Neuronal stem cell (in vitro differentiated cells): ENCODE data around the gene DIAPH2. TPM values are rescaled to one million over a fixed set of nuclear protein-coding genes. Genes with fewer than 3 reads are reported as not detected.

Experiments
- DNase-seq: peaks from one replicate; pipeline ENCODE4 v3.0.0-alpha.2; 2013; ENCODE audit warnings: low spot score
- H2AFZ ChIP-seq: one replicate; pipeline ENCODE4 v1.6.1; 2013; ENCODE audit warnings: mild to moderate bottlenecking, low read length, inconsistent platforms
- H2AK5ac ChIP-seq: 2 replicates; pipeline ENCODE4 v1.6.1; 2013; ENCODE audit warnings: low read depth, mild to moderate bottlenecking, inconsistent platforms, low read length, moderate library complexity, mixed read lengths
- H2BK120ac ChIP-seq: 2 replicates; pipeline ENCODE4 v1.6.1; 2013; ENCODE audit warnings: low read depth, mild to moderate bottlenecking, inconsistent platforms, low read length, moderate library complexity, mixed read lengths
- H2BK12ac ChIP-seq: one replicate; pipeline ENCODE4 v1.6.1; 2013; ENCODE audit warnings: low read length, inconsistent platforms
- H2BK15ac ChIP-seq: 2 replicates; pipeline ENCODE4 v1.6.1; 2013; ENCODE audit warnings: mild to moderate bottlenecking, low read length, inconsistent platforms, mixed read lengths
- H2BK5ac ChIP-seq: one replicate; pipeline ENCODE4 v1.6.1; 2013; ENCODE audit warnings: inconsistent platforms, mild to moderate bottlenecking, low read length, moderate library complexity
- H3K14ac ChIP-seq: one replicate; pipeline ENCODE4 v1.6.1; 2013; ENCODE audit warnings: low read length, inconsistent platforms
- H3K18ac ChIP-seq: 2 replicates; pipeline ENCODE4 v1.6.1; 2013; ENCODE audit warnings: low read length, inconsistent platforms
- H3K23ac ChIP-seq: 2 replicates; pipeline ENCODE4 v1.6.1; 2013; ENCODE audit warnings: low read depth, mild to moderate bottlenecking, mixed read lengths, low read length, inconsistent platforms; ENCODE audit not compliant: poor library complexity
- H3K27ac ChIP-seq: replicated peaks from 3 replicates; pipeline ENCODE4 v1.5.1; 2013; ENCODE audit warnings: low read length, inconsistent platforms
- H3K27me3 ChIP-seq, 3 experiments: 2 replicates each; pipeline ENCODE4 v1.6.1; 2013; ENCODE audit warnings: low read length in 3 of 3, mild to moderate bottlenecking in 2 of 3, inconsistent platforms in 1 of 3, low read depth in 1 of 3, mixed read lengths in 1 of 3, moderate library complexity in 1 of 3; ENCODE audit not compliant: control insufficient read depth in 3 of 3, insufficient read depth in 3 of 3
- H3K36me3 ChIP-seq, 2 donors: replicated peaks in 1 of 2; 2 replicates each; pipeline ENCODE4 v1.6.1; 2013; ENCODE audit warnings: low read length in 2 of 2; ENCODE audit not compliant: control insufficient read depth in 2 of 2, insufficient read depth in 2 of 2
- H3K4ac ChIP-seq: 2 replicates; pipeline ENCODE4 v1.6.1; 2013; ENCODE audit warnings: inconsistent platforms, mild to moderate bottlenecking, low read length, moderate library complexity
- H3K4me1 ChIP-seq, 2 donors: 1 replicate in 1 of 2; 2 replicates in 1 of 2; pipeline ENCODE4 v1.6.1; 2013; ENCODE audit warnings: low read length in 2 of 2, low read depth in 1 of 2; ENCODE audit not compliant: control insufficient read depth in 2 of 2, insufficient read depth in 1 of 2
- H3K4me2 ChIP-seq: one replicate; pipeline ENCODE4 v1.6.1; 2013; ENCODE audit warnings: mild to moderate bottlenecking, low read length, inconsistent platforms; ENCODE audit not compliant: insufficient read depth, poor library complexity, severe bottlenecking
- H3K4me3 ChIP-seq, 2 donors: 2 replicates each; pipeline ENCODE4 v1.5.1; 2013; ENCODE audit warnings: low read length in 2 of 2, mild to moderate bottlenecking in 2 of 2, inconsistent platforms in 1 of 2, moderate library complexity in 1 of 2
- H3K79me1 ChIP-seq: one replicate; pipeline ENCODE4 v1.6.1; 2013; ENCODE audit warnings: low read depth, mild to moderate bottlenecking, inconsistent platforms, low read length, moderate library complexity
- H3K9ac ChIP-seq: one replicate; pipeline ENCODE4 v1.6.1; 2013; ENCODE audit warnings: mild to moderate bottlenecking, low read depth, low read length, inconsistent platforms; ENCODE audit not compliant: poor library complexity
- H3K9me3 ChIP-seq, 2 donors: replicated peaks in 1 of 2; 2 replicates each; pipeline versions ENCODE3 to v1.6.1; 2013; ENCODE audit warnings: low read length in 2 of 2, mild to moderate bottlenecking in 2 of 2, inconsistent platforms in 1 of 2, low read depth in 1 of 2, mixed read lengths in 1 of 2, moderate library complexity in 1 of 2; ENCODE audit not compliant: control insufficient read depth in 2 of 2, insufficient read depth in 1 of 2
- H4K8ac ChIP-seq: one replicate; pipeline ENCODE4 v1.6.1; 2013; ENCODE audit warnings: low read depth, mild to moderate bottlenecking, inconsistent platforms, low read length, moderate library complexity
- H4K91ac ChIP-seq: one replicate; pipeline ENCODE4 v1.6.1; 2013; ENCODE audit warnings: low read length, low read depth, mild to moderate bottlenecking, inconsistent platforms; ENCODE audit not compliant: poor library complexity
- WGBS, 2 donors: extraction: QIAGEN DNeasy Blood & Tissue Kit; methylation state at CpG; one replicate each; pipeline ENCODE4 v1.1.7; 2013; ENCODE audit warnings: missing lambda C conversion rate in 2 of 2, mixed read lengths in 1 of 2; ENCODE audit not compliant: insufficient read length in 2 of 2, insufficient replicate concordance in 1 of 2; ENCODE audit errors: extremely low coverage in 2 of 2; 5-methylcytosine and 5-hydroxymethylcytosine counted together
- polyA plus RNA-seq, 2 experiments: library from polyadenylated mRNA; stranded (reverse); fragments of 200-250 nt; gene quantifications; one replicate each; pipeline ENCODE4 v1.2.3, GENCODE V29; 2013

DIAPH2 gene
- 4.5 TPM for polyA plus RNA-seq (2013, experiment 1 of 2)
- polyA plus RNA-seq (2013, experiment 2 of 2): 4.5 TPM

- WGBS, 2 donors: no CpG with 5 or more reads among the region's 57 CpGs
- H3K4ac ChIP-seq: no peak within 1 kb of the TSS
- no peak within 1 kb of the TSS for H4K91ac ChIP-seq
- no peak within 1 kb of the TSS for H3K23ac ChIP-seq
- no peak within 1 kb of the TSS for H2BK5ac ChIP-seq
- H3K9me3 ChIP-seq: no peaks in the 10 kb centered on the region
- H3K36me3 ChIP-seq: no peaks in the 10 kb centered on the region
- H2BK120ac ChIP-seq: no peak within 1 kb of the TSS
- H3K4me3 ChIP-seq: peak within 1 kb of the TSS; percentile 45 to 86
- no peak within 1 kb of the TSS for H4K8ac ChIP-seq
- H3K14ac ChIP-seq: no peak within 1 kb of the TSS
- H3K4me2 ChIP-seq: peak within 1 kb of the TSS; percentile 73
- H3K9ac ChIP-seq: peak within 1 kb of the TSS; percentile 4
- no peak within 1 kb of the TSS for H2AK5ac ChIP-seq
- H2BK12ac ChIP-seq: no peak within 1 kb of the TSS
- H3K27ac ChIP-seq: no peak within 1 kb of the TSS
- H2AFZ ChIP-seq: peak within 1 kb of the TSS; percentile 94
- peak within 1 kb of the TSS; percentile 85 for H3K18ac ChIP-seq
- no peaks in the 10 kb centered on the region for H3K4me1 ChIP-seq
- H2BK15ac ChIP-seq: no peak within 1 kb of the TSS
- DNase-seq: peak; percentile 39
- peaks cover 0 to 35% (median 0%) of the 10 kb centered on the region in 3 experiments for H3K27me3 ChIP-seq
- no peaks in the 10 kb centered on the region for H3K79me1 ChIP-seq
Observed at GRCh38 chrX:96684339-96685209, at the start of gene DIAPH2. DIAPH2 (plus strand) TSS chrX:96684842.

GRCh38 chrX:96650023-96650422, 34.6 kb upstream of the DIAPH2 start:
- Histone ChIP-seq H3K4ac (no peak overlapping the region), H3K36me3 (no peaks in the 10 kb centered on the region), H4K91ac (no peak overlapping the region), H2BK120ac (no peak overlapping the region), H3K4me3 (no peak overlapping the region), H3K27me3 (no peaks in the 10 kb centered on the region), H3K9me3 (no peaks in the 10 kb centered on the region), H3K4me1 (no peaks in the 10 kb centered on the region), H2BK15ac (no peak overlapping the region), H3K79me1 (no peaks in the 10 kb centered on the region), H2BK5ac (no peak overlapping the region), H2BK12ac (no peak overlapping the region), H3K27ac (no peak overlapping the region), H3K23ac (no peak overlapping the region), H3K4me2 (no peak overlapping the region), H4K8ac (no peak overlapping the region), H2AFZ (no peak overlapping the region), H3K9ac (no peak overlapping the region), H2AK5ac (no peak overlapping the region), H3K18ac (no peak overlapping the region), H3K14ac (no peak overlapping the region)
- no CpG with 5 or more reads among the region's 2 CpGs for WGBS, 2 donors
- no peak for DNase-seq

DNA sequence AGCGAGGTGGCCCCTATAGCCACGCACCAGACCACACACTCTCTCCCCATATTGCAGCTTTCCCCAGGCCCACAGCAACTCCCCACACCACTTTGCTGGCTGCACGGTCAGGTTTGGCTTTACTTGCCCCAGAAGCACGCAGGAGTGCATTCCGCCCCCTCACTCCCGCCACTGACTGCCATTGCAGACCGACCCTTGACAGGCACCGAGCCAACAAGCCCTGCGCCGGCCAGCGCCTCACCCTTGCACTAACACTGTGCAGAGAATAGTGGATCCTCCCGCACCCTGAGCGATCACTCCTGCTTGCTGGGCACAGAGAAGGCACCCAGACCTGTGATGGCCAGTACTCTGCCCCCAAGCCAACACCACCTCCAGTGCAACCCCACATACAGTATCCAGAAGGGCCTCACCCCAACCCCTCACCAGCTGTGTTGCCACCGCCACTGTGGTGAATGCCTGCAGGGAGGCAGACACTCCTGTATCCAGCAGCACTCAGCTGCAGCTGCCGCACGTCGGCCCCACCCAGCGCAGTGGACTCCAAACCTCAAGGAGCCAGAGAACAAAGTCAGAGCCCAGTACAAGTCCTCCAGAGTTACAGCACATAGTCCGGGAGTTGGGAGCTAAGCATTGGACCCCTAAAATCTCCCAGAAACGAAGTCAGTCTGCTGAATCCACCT, 28.6 kb upstream of the DIAPH2 start:
- H3K4me1 ChIP-seq: no peaks in the 10 kb centered on the region
- no peak overlapping the region for H3K14ac ChIP-seq
- no peak overlapping the region for H3K9ac ChIP-seq
- no peaks in the 10 kb centered on the region for H3K27me3 ChIP-seq
- DNase-seq: no peak
- H3K4me3 ChIP-seq: no peak overlapping the region
- H3K4me2 ChIP-seq: no peak overlapping the region
- no peaks in the 10 kb centered on the region for H3K9me3 ChIP-seq
- H2BK12ac ChIP-seq: no peak overlapping the region
- no peak overlapping the region for H2AFZ ChIP-seq
- H2AK5ac ChIP-seq: no peak overlapping the region
- no peak overlapping the region for H4K8ac ChIP-seq
- no peak overlapping the region for H3K4ac ChIP-seq
- H2BK15ac ChIP-seq: no peak overlapping the region
- no peak overlapping the region for H2BK5ac ChIP-seq
- H4K91ac ChIP-seq: no peak overlapping the region
- no peaks in the 10 kb centered on the region for H3K79me1 ChIP-seq
- H2BK120ac ChIP-seq: no peak overlapping the region
- no peak overlapping the region for H3K23ac ChIP-seq
- H3K27ac ChIP-seq: no peak overlapping the region
- H3K18ac ChIP-seq: no peak overlapping the region
- no peaks in the 10 kb centered on the region for H3K36me3 ChIP-seq
- no CpG with 5 or more reads among the region's 20 CpGs for WGBS, 2 donors

- no CpG with 5 or more reads among the region's 4 CpGs for WGBS, 2 donors
- no peak overlapping the region for H3K4ac ChIP-seq
- no peak overlapping the region for H3K14ac ChIP-seq
- H3K4me2 ChIP-seq: no peak overlapping the region
- H2AFZ ChIP-seq: no peak overlapping the region
- H3K27me3 ChIP-seq: peaks cover 0 to 35% (median 0%) of the 10 kb centered on the region in 3 experiments
- H2AK5ac ChIP-seq: no peak overlapping the region
- no peak overlapping the region for H3K27ac ChIP-seq
- H2BK5ac ChIP-seq: no peak overlapping the region
- H2BK15ac ChIP-seq: no peak overlapping the region
- H3K23ac ChIP-seq: no peak overlapping the region
- no peak overlapping the region for H3K18ac ChIP-seq
- no peaks in the 10 kb centered on the region for H3K36me3 ChIP-seq
- no peak overlapping the region for H4K8ac ChIP-seq
- H3K4me1 ChIP-seq: no peaks in the 10 kb centered on the region
- no peak overlapping the region for H3K4me3 ChIP-seq
- no peaks in the 10 kb centered on the region for H3K9me3 ChIP-seq
- H2BK120ac ChIP-seq: no peak overlapping the region
- no peak overlapping the region for H2BK12ac ChIP-seq
- no peak overlapping the region for H3K9ac ChIP-seq
- no peak overlapping the region for H4K91ac ChIP-seq
- DNase-seq: no peak
- no peaks in the 10 kb centered on the region for H3K79me1 ChIP-seq
Observed at GRCh38 chrX:96682516-96682915, 2.1 kb upstream of the DIAPH2 start.
